ENCODE data around the gene DOC2B.

The DOC2B gene

GRCh38 chr17:158379-158778 lies 23.1 kb downstream of the DOC2B start:
- Histone ChIP-seq H4K20me1 (ENCODE audit: insufficient read depth, low read length) (no peaks in the 10 kb centered on the region), H3K79me2 (ENCODE audit: low read length) (no peaks in the 10 kb centered on the region), H3K9me3 (replicated peaks; ENCODE audit: insufficient read depth, low read length) (no peaks in the 10 kb centered on the region), H3K4me1 (ENCODE audit: low read length) (no peaks in the 10 kb centered on the region), H3K27ac (ENCODE audit: low read length) (no peak overlapping the region), H3K9ac (ENCODE audit: low read length) (no peak overlapping the region), H3K4me3 (ENCODE audit: low read length) (no peak overlapping the region), H3F3A (ENCODE audit: insufficient read depth, low read length) (no peaks in the 10 kb centered on the region), H3K9me2 (replicated peaks; ENCODE audit: insufficient read depth, low read length) (no peaks in the 10 kb centered on the region), H2AFZ (ENCODE audit: low read length) (no peak overlapping the region), H3K36me3 (replicated peaks; ENCODE audit: insufficient read depth, low read length) (no peaks in the 10 kb centered on the region), H3K4me2 (ENCODE audit: low read depth, low read length) (no peak overlapping the region), H3K27me3 (replicated peaks; ENCODE audit: insufficient read depth, low read length) (peaks cover 95% of the 10 kb centered on the region)
- TF ChIP-seq EZH2 (optimal IDR thresholded peaks at IDR 0.05; ENCODE audit: low read depth, low read length): no peak
- TF ChIP-seq, protein P1, sequence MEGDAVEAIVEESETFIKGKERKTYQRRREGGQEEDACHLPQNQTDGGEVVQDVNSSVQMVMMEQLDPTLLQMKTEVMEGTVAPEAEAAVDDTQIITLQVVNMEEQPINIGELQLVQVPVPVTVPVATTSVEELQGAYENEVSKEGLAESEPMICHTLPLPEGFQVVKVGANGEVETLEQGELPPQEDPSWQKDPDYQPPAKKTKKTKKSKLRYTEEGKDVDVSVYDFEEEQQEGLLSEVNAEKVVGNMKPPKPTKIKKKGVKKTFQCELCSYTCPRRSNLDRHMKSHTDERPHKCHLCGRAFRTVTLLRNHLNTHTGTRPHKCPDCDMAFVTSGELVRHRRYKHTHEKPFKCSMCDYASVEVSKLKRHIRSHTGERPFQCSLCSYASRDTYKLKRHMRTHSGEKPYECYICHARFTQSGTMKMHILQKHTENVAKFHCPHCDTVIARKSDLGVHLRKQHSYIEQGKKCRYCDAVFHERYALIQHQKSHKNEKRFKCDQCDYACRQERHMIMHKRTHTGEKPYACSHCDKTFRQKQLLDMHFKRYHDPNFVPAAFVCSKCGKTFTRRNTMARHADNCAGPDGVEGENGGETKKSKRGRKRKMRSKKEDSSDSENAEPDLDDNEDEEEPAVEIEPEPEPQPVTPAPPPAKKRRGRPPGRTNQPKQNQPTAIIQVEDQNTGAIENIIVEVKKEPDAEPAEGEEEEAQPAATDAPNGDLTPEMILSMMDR (IDR thresholded peaks at IDR 0.05; ENCODE audit: low read length): no peak
- no peak for TF ChIP-seq EZH2phosphoT487 (IDR thresholded peaks at IDR 0.05; ENCODE audit: low read length)
- no peak for DNase-seq

- no peak for DNase-seq
- no peaks in the 10 kb centered on the region for H3K36me3 ChIP-seq (replicated peaks; ENCODE audit: insufficient read depth, low read length)
- H3K4me1 ChIP-seq (ENCODE audit: low read length): no peaks in the 10 kb centered on the region
- no peaks in the 10 kb centered on the region for H4K20me1 ChIP-seq (ENCODE audit: insufficient read depth, low read length)
- H3K9me2 ChIP-seq (replicated peaks; ENCODE audit: insufficient read depth, low read length): no peaks in the 10 kb centered on the region
- no peak overlapping the region for H3K27ac ChIP-seq (ENCODE audit: low read length)
- no peaks in the 10 kb centered on the region for H3K79me2 ChIP-seq (ENCODE audit: low read length)
- no peak overlapping the region for H3K4me2 ChIP-seq (ENCODE audit: low read depth, low read length)
- no peaks in the 10 kb centered on the region for H3F3A ChIP-seq (ENCODE audit: insufficient read depth, low read length)
- peaks cover 93% of the 10 kb centered on the region for H3K27me3 ChIP-seq (replicated peaks; ENCODE audit: insufficient read depth, low read length)
- no peaks in the 10 kb centered on the region for H3K9me3 ChIP-seq (replicated peaks; ENCODE audit: insufficient read depth, low read length)
- no peak overlapping the region for H2AFZ ChIP-seq (ENCODE audit: low read length)
- H3K4me3 ChIP-seq (ENCODE audit: low read length): no peak overlapping the region
- no peak for TF ChIP-seq EZH2phosphoT487 (IDR thresholded peaks at IDR 0.05; ENCODE audit: low read length)
- TF ChIP-seq, protein P1 (IDR thresholded peaks at IDR 0.05; ENCODE audit: low read length): no peak
- H3K9ac ChIP-seq (ENCODE audit: low read length): no peak overlapping the region
These were observed 23.5 kb downstream of the DOC2B start for GRCh38 chr17:157901-158300.

DNA sequence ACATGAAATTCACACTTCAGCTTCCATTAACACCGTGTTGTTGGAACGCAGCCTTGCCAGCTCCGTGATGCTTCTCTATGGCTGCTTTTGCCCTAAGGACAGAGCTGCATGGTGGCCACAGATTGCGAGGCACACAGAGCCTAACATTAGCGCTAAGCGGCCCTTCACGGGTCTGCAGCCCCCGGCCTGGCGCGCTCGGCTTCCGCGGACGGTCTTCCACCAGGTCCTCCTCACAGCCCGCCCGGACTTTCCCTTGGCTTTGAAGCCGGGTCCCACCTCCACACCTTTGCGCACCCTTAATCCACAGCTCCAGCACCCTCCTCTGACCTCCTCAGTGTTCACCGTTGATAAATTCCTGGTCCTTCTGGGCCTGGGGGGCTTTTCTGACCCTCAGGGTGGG lies 24.5 kb downstream of the DOC2B start:
- DNase-seq: no peak
- no peaks in the 10 kb centered on the region for H3K36me3 ChIP-seq (replicated peaks; ENCODE audit: insufficient read depth, low read length)
- H3K9me2 ChIP-seq (replicated peaks; ENCODE audit: insufficient read depth, low read length): no peaks in the 10 kb centered on the region

More for the DNA sequence above, 24.5 kb downstream of the DOC2B start:
- Histone ChIP-seq H3K79me2 (ENCODE audit: low read length) (no peaks in the 10 kb centered on the region), H3K27me3 (replicated peaks; ENCODE audit: insufficient read depth, low read length) (peaks cover 93% of the 10 kb centered on the region), H3K4me3 (ENCODE audit: low read length) (no peak overlapping the region), H3K4me2 (ENCODE audit: low read depth, low read length) (no peak overlapping the region), H3K9ac (ENCODE audit: low read length) (no peak overlapping the region), H3K9me3 (replicated peaks; ENCODE audit: insufficient read depth, low read length) (no peaks in the 10 kb centered on the region), H2AFZ (ENCODE audit: low read length) (no peak overlapping the region), H3K27ac (ENCODE audit: low read length) (no peak overlapping the region), H4K20me1 (ENCODE audit: insufficient read depth, low read length) (no peaks in the 10 kb centered on the region), H3K4me1 (ENCODE audit: low read length) (no peaks in the 10 kb centered on the region), H3F3A (ENCODE audit: insufficient read depth, low read length) (no peaks in the 10 kb centered on the region)
- TF ChIP-seq EZH2phosphoT487 (IDR thresholded peaks at IDR 0.05; ENCODE audit: low read length): no peak
- no peak for TF ChIP-seq EZH2 (optimal IDR thresholded peaks at IDR 0.05; ENCODE audit: low read depth, low read length)
- TF ChIP-seq, protein P1 (IDR thresholded peaks at IDR 0.05; ENCODE audit: low read length): no peak
